HCT116 (cell line): ENCODE data around the gene MICALL2. TPM values are rescaled to one million over a fixed set of nuclear protein-coding genes. Genes with fewer than 3 reads are reported as not detected.

Experiments
- ATAC-seq: fragments of 200-7000 bp; cut with Tn5 transposase; 2 replicates; pipeline ENCODE4 v1.9.1; 2020; ENCODE audit warnings: mild to moderate bottlenecking, moderate library complexity
- BruUV-seq: library from RNA; stranded (reverse); fragments of 400-500 nt; replicated peaks from 2 replicates; lab custom pipeline; 2021; lab: Mats Ljungman, UMichigan
- CTCF ChIA-PET: fragments of 300-600 bp; sonication (Branson Sonifier 250); formaldehyde crosslinking; loops from one replicate; lab custom pipeline; 2021; ENCODE audit warnings: antibody characterized with exemption; lab: Charles Lee
- POLR2A ChIA-PET: fragments of 300-600, 350-600 bp; sonication (Branson Sonifier 250); formaldehyde crosslinking; loops from one replicate; lab custom pipeline; 2021; ENCODE audit warnings: antibody characterized with exemption; lab: Charles Lee
- RAD21 ChIA-PET, 2 experiments: fragments of 300-600 bp; sonication (Branson Sonifier 250); formaldehyde crosslinking; loops; one replicate each; lab custom pipeline; 2023; ENCODE audit warnings: low total read pairs in 2 of 2; ENCODE audit not compliant: uncharacterized antibody in 2 of 2, unreplicated experiment in 2 of 2, low non-redundant PET in 1 of 2; lab: Charles Lee
- DNase-seq: peaks from one replicate; pipeline ENCODE4 v3.0.0-alpha.2; 2010; ENCODE audit warnings: low read depth, low spot score
- H2AFZ ChIP-seq: fragments of 200-600 bp; shearing (Covaris generic), sonication (generic); 2 replicates; pipeline ENCODE4 v1.6.1; 2017; ENCODE audit warnings: low read depth, mixed run types, mixed read lengths, antibody characterized with exemption, low read length; ENCODE audit not compliant: poor library complexity, severe bottlenecking
- H3K27ac ChIP-seq: 2 replicates; pipeline ENCODE4 v1.5.1; 2012; ENCODE audit warnings: low read depth, low read length
- H3K27me3 ChIP-seq: fragments of 200-600 bp; sonication (generic); 2 replicates; pipeline ENCODE4 v1.6.1; 2016; ENCODE audit warnings: mixed run types, low read length, mixed read lengths; ENCODE audit not compliant: insufficient read depth
- H3K36me3 ChIP-seq, 2 experiments: fragments of 200-500 bp in 1 of 2; fragments of 200-600 bp in 1 of 2; sonication (Bioruptor generic) in 1 of 2; sonication (generic) in 1 of 2; 2 replicates each; pipeline versions ENCODE4 v1.5.1 to v1.6.1; 2014 to 2016; ENCODE audit warnings: low read length in 2 of 2, inconsistent platforms in 1 of 2, mixed read lengths in 1 of 2, mixed run types in 1 of 2; ENCODE audit not compliant: insufficient read depth in 2 of 2, control insufficient read depth in 1 of 2
- H3K4me1 ChIP-seq, 2 experiments: fragments of 200-600 bp in 1 of 2; sonication (generic) in 1 of 2; 2 replicates each; pipeline versions ENCODE4 v1.5.1 to v1.6.1; 2012 to 2017; ENCODE audit warnings: low read length in 2 of 2, inconsistent platforms in 1 of 2, mild to moderate bottlenecking in 1 of 2, mixed read lengths in 1 of 2, mixed run types in 1 of 2, moderate library complexity in 1 of 2; ENCODE audit not compliant: insufficient read depth in 2 of 2, control insufficient read depth in 1 of 2
- H3K4me2 ChIP-seq: fragments of 200-600 bp; sonication (generic); 2 replicates; pipeline ENCODE4 v1.6.1; 2017; ENCODE audit warnings: mixed run types, low read length, mixed read lengths
- H3K4me3 ChIP-seq, 2 experiments: fragments of 200-600 bp in 1 of 2; sonication (generic) in 1 of 2; replicated peaks in 1 of 2; 2 replicates each; pipeline ENCODE4 v1.5.1; 2011 to 2016; ENCODE audit warnings: low read length in 2 of 2, control low read depth in 1 of 2, low read depth in 1 of 2, mild to moderate bottlenecking in 1 of 2, mixed read lengths in 1 of 2, mixed run types in 1 of 2
- H3K79me2 ChIP-seq: fragments of 200-600 bp; sonication (generic); 2 replicates; pipeline ENCODE4 v1.6.1; 2017; ENCODE audit warnings: mild to moderate bottlenecking, mixed run types, low read length, moderate library complexity, mixed read lengths; ENCODE audit not compliant: insufficient read depth
- H3K9ac ChIP-seq: fragments of 200-600 bp; sonication (generic); 2 replicates; pipeline ENCODE4 v1.6.1; 2016; ENCODE audit warnings: low read length, mixed read lengths
- H3K9me2 ChIP-seq: fragments of 200-600 bp; sonication (generic), shearing (Covaris generic); 2 replicates; pipeline ENCODE4 v1.6.1; 2017; ENCODE audit warnings: mixed run types, mild to moderate bottlenecking, moderate library complexity; ENCODE audit not compliant: insufficient read depth
- H3K9me3 ChIP-seq, 2 experiments: fragments of 200-500 bp in 1 of 2; fragments of 200-600 bp in 1 of 2; sonication (Bioruptor generic) in 1 of 2; sonication (generic) in 1 of 2; 2 replicates each; pipeline ENCODE4 v1.6.1; 2014 to 2017; ENCODE audit warnings: low read length in 2 of 2, mixed read lengths in 2 of 2, inconsistent platforms in 1 of 2, low read depth in 1 of 2, mild to moderate bottlenecking in 1 of 2, mixed run types in 1 of 2, moderate library complexity in 1 of 2; ENCODE audit not compliant: control insufficient read depth in 1 of 2, insufficient read depth in 1 of 2
- H4K20me1 ChIP-seq: fragments of 200-600 bp; sonication (generic), shearing (Covaris generic); 2 replicates; pipeline ENCODE4 v1.6.1; 2017; ENCODE audit warnings: mixed run types, mild to moderate bottlenecking, moderate library complexity; ENCODE audit not compliant: insufficient read depth
- ATF3 ChIP-seq: IDR thresholded peaks from 2 replicates; pipeline ENCODE4 v1.6.1; 2012
- CBX3 ChIP-seq: IDR thresholded peaks from 2 replicates; pipeline ENCODE4 v1.6.1; 2012; ENCODE audit warnings: low read depth
- EGR1 ChIP-seq: IDR thresholded peaks from 2 replicates; pipeline ENCODE4 v1.6.1; 2012; ENCODE audit warnings: low read depth
- EZH2phosphoT487 ChIP-seq: fragments of 200-600 bp; IDR thresholded peaks from 2 replicates; pipeline ENCODE4 v1.6.1; 2018; ENCODE audit warnings: antibody characterized with exemption, borderline replicate concordance
- FOSL1 ChIP-seq: IDR thresholded peaks from 2 replicates; pipeline ENCODE4 v1.6.1; 2012; ENCODE audit warnings: low read depth
- POLR2A ChIP-seq: IDR thresholded peaks from 2 replicates; pipeline ENCODE4 v1.7.0; 2011; ENCODE audit warnings: borderline replicate concordance; ENCODE audit not compliant: insufficient read depth, insufficient read length; ENCODE audit errors: extremely low read depth
- POLR2AphosphoS5 ChIP-seq: IDR thresholded peaks from 2 replicates; pipeline ENCODE4 v1.6.1; 2011; ENCODE audit warnings: mild to moderate bottlenecking, low read depth, low read length, moderate library complexity
- SIN3A ChIP-seq: IDR thresholded peaks from 2 replicates; pipeline ENCODE4 v1.6.1; 2012; ENCODE audit warnings: low read depth
- SP1 ChIP-seq: IDR thresholded peaks from 2 replicates; pipeline ENCODE4 v1.6.1; 2012; ENCODE audit warnings: low read depth
- TCF7L2 ChIP-seq: IDR thresholded peaks from 2 replicates; pipeline ENCODE4 v1.7.0; 2011; ENCODE audit warnings: borderline replicate concordance, inconsistent platforms; ENCODE audit not compliant: insufficient read depth, insufficient read length; ENCODE audit errors: extremely low read depth
- YY1 ChIP-seq: IDR thresholded peaks from 2 replicates; pipeline ENCODE4 v1.6.1; 2011; ENCODE audit warnings: low read length, low read depth, moderate library complexity, mild to moderate bottlenecking; ENCODE audit not compliant: insufficient replicate concordance; ENCODE audit errors: extremely low read depth
- intact Hi-C: fragments of 100-400 bp; cut with micrococcal nuclease; formaldehyde crosslinking; loops from 2 replicates; pipeline ENCODE4 v1.10.0; 2022
- total RNA-seq: library from RNA; stranded (reverse); gene quantifications from one replicate; pipeline ENCODE4 v1.2.1, GENCODE V29; 2021; ENCODE audit not compliant: unreplicated experiment
- TF ChIP-seq, protein P1 (sequence below), 3 experiments: fragments of 200-600 bp in 1 of 3; sonication (generic) in 1 of 3; IDR thresholded peaks in 2 of 3; conservative IDR thresholded peaks in 1 of 3; 2 replicates each; pipeline ENCODE4 v1.5.1; 2012 to 2017; ENCODE audit warnings: low read depth in 2 of 3, low read length in 2 of 3, antibody characterized with exemption in 1 of 3, borderline replicate concordance in 1 of 3, control low read depth in 1 of 3, mild to moderate bottlenecking in 1 of 3, mixed read lengths in 1 of 3, mixed run types in 1 of 3, moderate library complexity in 1 of 3; ENCODE audit not compliant: insufficient read depth in 1 of 3
- TF ChIP-seq, protein P2 (sequence below): IDR thresholded peaks from 2 replicates; pipeline ENCODE4 v1.6.1; 2012

Gene MICALL2
- total RNA-seq, 1 experiment from 2014 or later, result 60.7 TPM

DNA sequence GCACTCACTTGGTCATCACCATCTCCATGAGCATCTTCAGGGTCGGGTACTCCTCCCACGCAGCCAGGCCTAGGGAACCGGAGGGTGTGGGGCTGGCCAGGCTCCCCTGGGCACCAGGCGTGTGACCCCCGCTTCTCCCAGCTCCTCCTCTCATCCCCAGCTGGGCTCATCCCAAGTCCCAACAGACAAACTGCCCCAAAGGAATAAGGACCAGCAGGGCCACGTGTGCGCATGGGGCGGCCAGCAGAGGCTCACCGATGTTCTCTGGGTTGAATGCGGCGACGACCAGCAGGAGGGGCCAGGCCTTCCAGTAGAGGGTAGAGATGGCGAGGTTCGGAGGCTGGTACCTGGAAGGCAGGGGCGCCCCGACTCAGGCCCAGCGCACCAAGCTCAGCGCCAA is 30.1 kb upstream of the MICALL2 start:
- no peak overlapping the region for H2AFZ ChIP-seq
- no peaks in the 10 kb centered on the region for H3K27me3 ChIP-seq
- intact Hi-C loops, result no loop called here
- CTCF ChIA-PET, result no interaction called here
- POLR2A ChIA-PET, result no interaction called here
- H4K20me1 ChIP-seq, result no peaks in the 10 kb centered on the region
- RAD21 ChIA-PET, result no interaction called here
- peaks cover 28 to 32% of the 10 kb centered on the region in 2 experiments; a peak in 3 of 4 replicates for H3K36me3 ChIP-seq
- H3K27ac ChIP-seq, result no peak overlapping the region
- TF ChIP-seq POLR2A, result no peak
- no peak for TF ChIP-seq EGR1
- TF ChIP-seq TCF7L2, result no peak
- TF ChIP-seq EZH2phosphoT487, result no peak
- no peak for TF ChIP-seq CBX3
- TF ChIP-seq, protein P1, sequence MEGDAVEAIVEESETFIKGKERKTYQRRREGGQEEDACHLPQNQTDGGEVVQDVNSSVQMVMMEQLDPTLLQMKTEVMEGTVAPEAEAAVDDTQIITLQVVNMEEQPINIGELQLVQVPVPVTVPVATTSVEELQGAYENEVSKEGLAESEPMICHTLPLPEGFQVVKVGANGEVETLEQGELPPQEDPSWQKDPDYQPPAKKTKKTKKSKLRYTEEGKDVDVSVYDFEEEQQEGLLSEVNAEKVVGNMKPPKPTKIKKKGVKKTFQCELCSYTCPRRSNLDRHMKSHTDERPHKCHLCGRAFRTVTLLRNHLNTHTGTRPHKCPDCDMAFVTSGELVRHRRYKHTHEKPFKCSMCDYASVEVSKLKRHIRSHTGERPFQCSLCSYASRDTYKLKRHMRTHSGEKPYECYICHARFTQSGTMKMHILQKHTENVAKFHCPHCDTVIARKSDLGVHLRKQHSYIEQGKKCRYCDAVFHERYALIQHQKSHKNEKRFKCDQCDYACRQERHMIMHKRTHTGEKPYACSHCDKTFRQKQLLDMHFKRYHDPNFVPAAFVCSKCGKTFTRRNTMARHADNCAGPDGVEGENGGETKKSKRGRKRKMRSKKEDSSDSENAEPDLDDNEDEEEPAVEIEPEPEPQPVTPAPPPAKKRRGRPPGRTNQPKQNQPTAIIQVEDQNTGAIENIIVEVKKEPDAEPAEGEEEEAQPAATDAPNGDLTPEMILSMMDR (IDR thresholded peaks at IDR 0.05 in 2 of 3, conservative IDR thresholded peaks at IDR 0.05 in 1 of 3; ENCODE audit: borderline replicate concordance in 1 of 3, insufficient read depth in 1 of 3, low read depth in 2 of 3, low read length in 2 of 3), result no peak
- TF ChIP-seq, protein P2, sequence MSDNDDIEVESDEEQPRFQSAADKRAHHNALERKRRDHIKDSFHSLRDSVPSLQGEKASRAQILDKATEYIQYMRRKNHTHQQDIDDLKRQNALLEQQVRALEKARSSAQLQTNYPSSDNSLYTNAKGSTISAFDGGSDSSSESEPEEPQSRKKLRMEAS, result no peak
- TF ChIP-seq POLR2AphosphoS5, result no peak
- no peak for TF ChIP-seq SP1
- no peak for TF ChIP-seq ATF3
- no peak for TF ChIP-seq FOSL1
- TF ChIP-seq SIN3A, result no peak
- TF ChIP-seq YY1, result no peak
- H3K4me2 ChIP-seq, result no peak overlapping the region
- DNase-seq (no peak), ATAC-seq (no peak)
- no peaks in the 10 kb centered on the region for H3K9me3 ChIP-seq
- BruUV-seq, result no TSS peak
- H3K4me3 ChIP-seq, result no peak overlapping the region
- no peak overlapping the region for H3K9ac ChIP-seq
- no peaks in the 10 kb centered on the region; the same call in 1 of the 2 replicates for H3K79me2 ChIP-seq
- no peaks in the 10 kb centered on the region for H3K4me1 ChIP-seq
- no peaks in the 10 kb centered on the region for H3K9me2 ChIP-seq
